ENCODE data around the gene SPTLC1. TPM values are rescaled to one million over a fixed set of nuclear protein-coding genes. Genes with fewer than 3 reads are reported as not detected.

Gene SPTLC1
- total RNA-seq, 4 donors from 2014 or later: 26.6 to 28.0 (median 26.9) TPM

GRCh38 chr9:92057226-92057625 lies 58.0 kb downstream of the SPTLC1 start:
- Histone ChIP-seq H3K4me1 (no peaks in the 10 kb centered on the region), H3K4me3 (no peak overlapping the region), H3K36me3 (peaks cover 0 to 43% of the 10 kb centered on the region in 2 donors), H3K9me3 (peaks cover 0 to 10% (median 2%) of the 10 kb centered on the region in 3 donors), H3K27me3 (no peaks in the 10 kb centered on the region), H3K27ac (no peak overlapping the region)
- in situ Hi-C loops (cut with MboI; ENCODE audit: low sequenced_read_pairs in 4 of 4) (no loop called here), intact Hi-C loops (cut with DNase I; ENCODE audit: low total_unique reads) (no loop called here)
- ATAC-seq (no peak), DNase-seq (no peak)
- TF ChIP-seq, protein P1, sequence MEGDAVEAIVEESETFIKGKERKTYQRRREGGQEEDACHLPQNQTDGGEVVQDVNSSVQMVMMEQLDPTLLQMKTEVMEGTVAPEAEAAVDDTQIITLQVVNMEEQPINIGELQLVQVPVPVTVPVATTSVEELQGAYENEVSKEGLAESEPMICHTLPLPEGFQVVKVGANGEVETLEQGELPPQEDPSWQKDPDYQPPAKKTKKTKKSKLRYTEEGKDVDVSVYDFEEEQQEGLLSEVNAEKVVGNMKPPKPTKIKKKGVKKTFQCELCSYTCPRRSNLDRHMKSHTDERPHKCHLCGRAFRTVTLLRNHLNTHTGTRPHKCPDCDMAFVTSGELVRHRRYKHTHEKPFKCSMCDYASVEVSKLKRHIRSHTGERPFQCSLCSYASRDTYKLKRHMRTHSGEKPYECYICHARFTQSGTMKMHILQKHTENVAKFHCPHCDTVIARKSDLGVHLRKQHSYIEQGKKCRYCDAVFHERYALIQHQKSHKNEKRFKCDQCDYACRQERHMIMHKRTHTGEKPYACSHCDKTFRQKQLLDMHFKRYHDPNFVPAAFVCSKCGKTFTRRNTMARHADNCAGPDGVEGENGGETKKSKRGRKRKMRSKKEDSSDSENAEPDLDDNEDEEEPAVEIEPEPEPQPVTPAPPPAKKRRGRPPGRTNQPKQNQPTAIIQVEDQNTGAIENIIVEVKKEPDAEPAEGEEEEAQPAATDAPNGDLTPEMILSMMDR (IDR thresholded peaks at IDR 0.05 in 4 of 5, conservative IDR thresholded peaks at IDR 0.05 in 1 of 5): no peak
- TF ChIP-seq POLR2A (IDR thresholded peaks at IDR 0.05): no peak

DNA sequence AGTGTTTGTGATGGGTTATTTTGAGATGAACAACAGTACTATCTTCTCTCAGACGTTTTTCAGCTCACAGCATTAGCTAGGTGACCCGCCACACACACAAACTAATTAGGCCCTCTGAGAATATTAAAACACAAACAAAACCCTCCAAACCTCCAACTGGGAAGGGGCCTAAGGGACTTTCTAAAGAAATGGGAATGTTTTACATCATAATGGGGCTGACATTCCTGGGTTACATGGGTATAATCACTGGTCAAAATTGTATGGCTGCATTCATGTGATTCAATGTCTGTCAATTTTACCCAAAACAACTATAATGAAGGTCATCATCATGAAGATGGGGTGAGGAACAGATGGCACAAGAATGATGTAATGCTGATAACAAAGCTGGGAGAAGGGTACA lies 59.6 kb downstream of the SPTLC1 start:
- DNase-seq: no peak
- no peaks in the 10 kb centered on the region for H3K4me1 ChIP-seq
- peaks cover 0 to 43% of the 10 kb centered on the region in 2 donors for H3K36me3 ChIP-seq
- intact Hi-C loops (cut with DNase I; ENCODE audit: low total_unique reads) (no loop called here), in situ Hi-C loops (cut with MboI; ENCODE audit: low sequenced_read_pairs in 4 of 4) (no loop called here)
- H3K27me3 ChIP-seq: no peaks in the 10 kb centered on the region
- no peak for ATAC-seq
- no peak overlapping the region for H3K27ac ChIP-seq
- H3K4me3 ChIP-seq: no peak overlapping the region
- TF ChIP-seq POLR2A (IDR thresholded peaks at IDR 0.05): no peak
- TF ChIP-seq, protein P1 (IDR thresholded peaks at IDR 0.05 in 4 of 5, conservative IDR thresholded peaks at IDR 0.05 in 1 of 5): no peak
- no peaks in the 10 kb centered on the region for H3K9me3 ChIP-seq

GRCh38 chr9:92048924-92049625 lies 66.1 kb downstream of the SPTLC1 start:
- Histone ChIP-seq H3K9me3 (no peaks in the 10 kb centered on the region), H3K36me3 (peaks cover 0 to 64% of the 10 kb centered on the region in 2 donors), H3K27ac (no peak overlapping the region), H3K27me3 (no peaks in the 10 kb centered on the region), H3K4me3 (no peak overlapping the region), H3K4me1 (no peaks in the 10 kb centered on the region)
- intact Hi-C loops (cut with DNase I; ENCODE audit: low total_unique reads): no loop called here
- in situ Hi-C loops (cut with MboI; ENCODE audit: low sequenced_read_pairs in 4 of 4): no loop called here
- TF ChIP-seq, protein P1 (IDR thresholded peaks at IDR 0.05 in 4 of 5, conservative IDR thresholded peaks at IDR 0.05 in 1 of 5): no peak
- no peak for TF ChIP-seq POLR2A (IDR thresholded peaks at IDR 0.05)
- ATAC-seq (no peak), DNase-seq (no peak)

DNA sequence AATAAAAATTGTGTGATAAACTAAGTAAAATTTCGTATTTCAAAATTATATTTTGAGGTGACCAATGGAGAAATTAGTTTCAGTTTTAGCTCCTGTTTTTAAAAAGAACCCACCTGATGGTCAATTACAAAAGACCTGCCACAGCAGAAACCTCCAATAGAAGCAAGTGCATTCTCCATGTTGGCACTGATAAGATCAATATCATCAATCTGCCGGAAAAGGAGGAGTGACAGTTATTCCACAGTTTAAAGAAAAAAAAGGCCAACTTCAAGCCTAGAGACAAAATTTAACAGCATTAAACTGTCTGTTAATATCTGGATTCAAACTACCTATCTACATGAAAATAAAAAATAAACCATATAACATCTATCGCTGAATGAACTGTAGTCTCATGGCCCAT lies 67.7 kb downstream of the SPTLC1 start:
- no peaks in the 10 kb centered on the region for H3K9me3 ChIP-seq
- in situ Hi-C loops (cut with MboI; ENCODE audit: low sequenced_read_pairs in 4 of 4): no loop called here
- H3K27me3 ChIP-seq: no peaks in the 10 kb centered on the region
- no peak for TF ChIP-seq POLR2A (IDR thresholded peaks at IDR 0.05)
- TF ChIP-seq, protein P1 (IDR thresholded peaks at IDR 0.05 in 4 of 5, conservative IDR thresholded peaks at IDR 0.05 in 1 of 5): no peak
- intact Hi-C loops (cut with DNase I; ENCODE audit: low total_unique reads): no loop called here
- no peak for ATAC-seq
- no peak for DNase-seq
- H3K36me3 ChIP-seq: peaks cover 0 to 67% of the 10 kb centered on the region in 2 donors
- no peak overlapping the region for H3K4me3 ChIP-seq
- H3K4me1 ChIP-seq: no peaks in the 10 kb centered on the region
- H3K27ac ChIP-seq: no peak overlapping the region
